Activated naive CD4-positive, alpha-beta T cell treated with anti-CD3 and anti-CD28 coated beads for 36 hours (primary cell): ENCODE data around the gene CASTOR1. TPM values are rescaled to one million over a fixed set of nuclear protein-coding genes. Genes with fewer than 3 reads are reported as not detected.

Source experiments
- CTCF ChIA-PET: fragments of 350-600 bp; sonication (Branson Sonifier 250); formaldehyde crosslinking; loops from one replicate; lab custom pipeline; 2021; ENCODE audit warnings: antibody characterized with exemption; lab: Charles Lee
- DNase-seq: peaks from one replicate; pipeline ENCODE4 v3.0.0-alpha.2; 2020
- H3K27ac Mint-ChIP-seq: one replicate; pipeline ENCODE4 v1.8.0; 2021; ENCODE audit warnings: mild to moderate bottlenecking, mixed read lengths
- H3K27me3 Mint-ChIP-seq: one replicate; pipeline ENCODE4 v1.8.0; 2021; ENCODE audit warnings: low read depth, mixed read lengths
- H3K36me3 Mint-ChIP-seq: one replicate; pipeline ENCODE4 v1.8.0; 2021; ENCODE audit warnings: low read depth, mixed read lengths
- H3K4me1 Mint-ChIP-seq: one replicate; pipeline ENCODE4 v1.8.0; 2021; ENCODE audit warnings: low read depth, mixed read lengths
- H3K4me3 Mint-ChIP-seq: one replicate; pipeline ENCODE4 v1.8.0; 2021; ENCODE audit warnings: mild to moderate bottlenecking, moderate library complexity, mixed read lengths
- H3K9me3 Mint-ChIP-seq: one replicate; pipeline ENCODE4 v1.8.0; 2021; ENCODE audit warnings: mixed read lengths
- intact Hi-C: fragments of 100-400 bp; cut with micrococcal nuclease; formaldehyde crosslinking; loops from one replicate; pipeline ENCODE4 v1.15.1; 2023
- total RNA-seq, 2 experiments: library from RNA; stranded (reverse); gene quantifications; one replicate each; pipeline ENCODE4 v1.2.3, GENCODE V29; 2021

Gene CASTOR1
- total RNA-seq, 2 experiments from 2014 or later: 2.1 to 3.8 TPM

- Mint-ChIP-seq H3K27me3 (no peaks in the 10 kb centered on the region), H3K9me3 (no peaks in the 10 kb centered on the region), H3K4me3 (peak overlapping the region; percentile 81), H3K27ac (peak overlapping the region; percentile 70), H3K36me3 (peaks cover 17% of the 10 kb centered on the region), H3K4me1 (peaks cover 43% of the 10 kb centered on the region)
- intact Hi-C loops: loop anchor here (1.0 to 2.0 kb wide), 3 partner anchors 19 to 97 kb away; partner anchors contain the start of genes MTFP1 and SF3A1
- DNase-seq: no peak
- CTCF ChIA-PET: interaction anchor here (1.0 to 2.6 kb wide), 4 partner anchors 19 to 207 kb away, joined by 3 to 19 read pairs (median 3); partner anchors contain the start of gene CASTOR1
These were observed 38.6 kb upstream of the CASTOR1 start for GRCh38 chr22:30327864-30328345.

DNA sequence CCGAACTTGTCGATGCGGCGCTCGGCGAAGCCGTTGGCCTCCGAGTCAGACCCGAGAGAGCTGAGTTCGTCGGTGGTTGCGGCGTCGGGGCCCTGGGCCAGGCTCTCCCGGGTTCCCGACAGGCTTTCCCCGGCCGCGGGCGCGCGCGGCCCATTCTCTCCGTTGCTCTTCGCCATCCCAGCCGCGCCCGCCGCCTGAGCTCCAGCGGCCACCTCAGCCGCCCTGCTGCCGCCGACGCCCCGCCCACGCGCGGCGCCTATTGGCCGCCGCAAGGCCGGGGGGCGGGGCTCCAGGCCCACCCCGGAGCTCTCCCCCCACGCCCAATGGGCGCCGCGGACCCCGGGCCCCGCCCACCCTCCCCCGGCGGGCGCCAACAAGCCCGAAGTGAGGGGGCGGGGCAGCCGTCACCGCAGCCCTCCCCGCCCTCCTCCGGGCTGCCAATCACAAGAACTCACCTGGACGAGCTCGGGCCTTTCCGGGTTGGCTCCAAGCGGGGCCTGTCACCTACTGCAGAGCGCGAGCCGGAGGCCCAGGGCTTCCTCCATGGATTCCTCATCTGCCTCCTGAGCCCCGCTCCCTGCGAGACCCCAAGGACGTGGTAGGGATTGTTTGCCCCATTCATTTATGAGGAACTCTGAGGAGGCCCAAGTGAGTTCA lies 37.5 kb upstream of the CASTOR1 start, which contains the start of gene TBC1D10A:
TBC1D10A (minus strand) TSS at position 236 of the 657 bp plus-strand sequence; CDS start at position 176, 60 bp downstream.
- H3K9me3 Mint-ChIP-seq: no peaks in the 10 kb centered on the region
- H3K27ac Mint-ChIP-seq: peak within 1 kb of the TSS; percentile 73
- peaks cover 46% of the 10 kb centered on the region for H3K4me1 Mint-ChIP-seq
- DNase-seq: peak; percentile 95
- no peaks in the 10 kb centered on the region for H3K27me3 Mint-ChIP-seq
- intact Hi-C loops: loop anchor here (1.0 to 2.0 kb wide), 5 partner anchors 20 to 98 kb away; partner anchors contain the start of genes CASTOR1, MTFP1 and SF3A1
- CTCF ChIA-PET: interaction anchor here (0.7 to 2.6 kb wide), 2 partner anchors 38 to 72 kb away, joined by 3 to 19 read pairs; partner anchors contain the start of gene CASTOR1
- H3K4me3 Mint-ChIP-seq: peak within 1 kb of the TSS; percentile 82
- peaks cover 9% of the 10 kb centered on the region for H3K36me3 Mint-ChIP-seq

DNA sequence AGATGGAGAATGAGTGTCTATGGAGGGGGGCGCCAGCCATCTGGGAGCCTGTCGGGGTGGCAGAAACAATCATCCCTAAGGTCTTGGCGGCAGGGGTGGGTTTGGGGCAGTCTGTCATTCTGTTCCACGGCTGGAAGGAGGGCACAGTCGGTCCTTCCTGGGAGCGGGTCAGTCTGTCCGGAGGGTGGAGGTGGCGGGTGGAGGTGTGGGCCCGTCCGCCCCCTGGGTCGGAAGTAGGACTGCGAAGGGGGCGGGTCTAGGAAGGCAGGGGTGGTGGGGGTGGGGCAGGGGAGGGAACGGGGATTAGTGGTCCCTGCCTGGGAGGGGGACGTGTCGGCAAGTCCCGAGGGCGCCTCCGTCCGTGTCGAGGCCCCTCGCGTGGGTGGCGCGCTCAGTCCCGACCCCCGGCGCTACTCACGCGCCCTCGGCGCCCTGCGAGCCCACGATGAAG lies 37.0 kb upstream of the CASTOR1 start:
- peaks cover 51% of the 10 kb centered on the region for H3K4me1 Mint-ChIP-seq

GRCh38 chr22:30325724-30326254 lies 36.5 kb upstream of the CASTOR1 start:
- Mint-ChIP-seq H3K9me3 (no peaks in the 10 kb centered on the region), H3K27ac (peak overlapping the region; percentile 73), H3K36me3 (peaks cover 7% of the 10 kb centered on the region), H3K4me1 (peaks cover 56% of the 10 kb centered on the region), H3K27me3 (no peaks in the 10 kb centered on the region), H3K4me3 (peak overlapping the region; percentile 82)
- CTCF ChIA-PET: interaction anchor here (0.6 to 4.2 kb wide), 4 partner anchors 19 to 655 kb away, joined by 3 to 30 read pairs (median 6); partner anchors contain the start of genes CASTOR1 and RNF215
- peak; percentile 31 for DNase-seq
- intact Hi-C loops: loop anchor here (1.0 to 2.0 kb wide), 3 partner anchors 20 to 99 kb away; partner anchors contain the start of genes CASTOR1 and MTFP1

More for the DNA sequence above, 37.0 kb upstream of the CASTOR1 start:
- DNase-seq: no peak
- H3K9me3 Mint-ChIP-seq: no peaks in the 10 kb centered on the region
- H3K27me3 Mint-ChIP-seq: no peaks in the 10 kb centered on the region
- CTCF ChIA-PET: interaction anchor here (1.0 to 4.2 kb wide), 3 partner anchors 38 to 61 kb away, joined by 3 to 30 read pairs (median 19); partner anchors contain the start of genes CASTOR1 and RNF215
- peaks cover 8% of the 10 kb centered on the region for H3K36me3 Mint-ChIP-seq
- peak overlapping the region; percentile 82 for H3K4me3 Mint-ChIP-seq
- intact Hi-C loops: loop anchor here (1.0 to 2.0 kb wide), 3 partner anchors 21 to 99 kb away; partner anchors contain the start of genes CASTOR1 and MTFP1
- H3K27ac Mint-ChIP-seq: peak overlapping the region; percentile 73

GRCh38 chr22:30325065-30325720 lies 35.9 kb upstream of the CASTOR1 start:
- intact Hi-C loops: no loop called here
- H3K36me3 Mint-ChIP-seq: peaks cover 4% of the 10 kb centered on the region

DNA sequence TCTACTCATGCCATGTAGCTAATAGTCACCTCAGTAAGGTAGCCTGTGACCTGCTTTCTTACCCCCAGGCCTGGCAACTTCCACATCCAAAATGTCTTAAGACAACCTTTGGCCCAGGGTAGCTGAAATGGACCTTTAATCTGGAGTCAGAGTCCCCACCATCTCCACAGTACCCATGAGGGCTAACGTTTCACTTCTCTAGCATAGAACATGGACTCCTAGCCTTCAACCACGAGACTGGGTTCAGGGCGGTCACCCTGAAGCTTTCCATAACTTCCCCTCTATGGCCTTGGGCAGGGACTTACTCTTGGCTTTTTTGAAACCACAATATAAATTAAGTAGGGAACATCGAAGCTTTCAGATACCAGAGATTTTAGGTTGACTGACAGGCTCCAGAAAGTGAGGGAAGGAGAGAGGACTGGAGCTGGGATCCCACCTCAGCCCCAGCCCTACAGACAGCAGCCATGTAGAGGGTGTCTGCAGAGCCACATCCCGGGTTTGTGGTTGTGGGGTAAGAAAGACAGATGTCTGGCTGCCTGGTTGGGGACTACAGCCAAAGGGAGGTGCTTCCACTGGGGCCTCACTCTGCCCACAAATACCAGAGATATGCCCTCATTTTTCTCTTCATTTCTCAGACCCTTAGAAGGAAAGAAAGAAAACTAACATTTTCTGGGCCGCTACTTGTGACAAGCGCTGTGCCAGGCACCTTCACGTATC lies 34.9 kb upstream of the CASTOR1 start:
- Mint-ChIP-seq H3K36me3 (peaks cover 4% of the 10 kb centered on the region), H3K27ac (peak overlapping the region; percentile 73), H3K4me3 (peak overlapping the region; percentile 82), H3K27me3 (no peaks in the 10 kb centered on the region), H3K4me1 (peaks cover 72% of the 10 kb centered on the region), H3K9me3 (no peaks in the 10 kb centered on the region)
- intact Hi-C loops: loop anchor here (1.0 kb wide), 2 partner anchors 8 to 12 kb away; no protein-coding TSS in a partner anchor
- peak; percentile 64 for DNase-seq
- CTCF ChIA-PET: interaction anchor here (0.5 to 4.2 kb wide), 7 partner anchors 10 to 62 kb away, joined by 3 to 30 read pairs (median 3); partner anchors contain the start of gene CASTOR1

More at GRCh38 chr22:30325065-30325720, 35.9 kb upstream of the CASTOR1 start:
- H3K4me3 Mint-ChIP-seq: peak overlapping the region; percentile 82
- DNase-seq: peak; percentile 36
- H3K4me1 Mint-ChIP-seq: peaks cover 62% of the 10 kb centered on the region
- no peaks in the 10 kb centered on the region for H3K9me3 Mint-ChIP-seq
- H3K27ac Mint-ChIP-seq: peak overlapping the region; percentile 73
- no peaks in the 10 kb centered on the region for H3K27me3 Mint-ChIP-seq
- CTCF ChIA-PET: interaction anchor here (0.6 to 4.2 kb wide), 5 partner anchors 11 to 655 kb away, joined by 3 to 30 read pairs (median 6); partner anchors contain the start of genes CASTOR1 and RNF215

- Mint-ChIP-seq H3K4me3 (no peak overlapping the region), H3K4me1 (peaks cover 81% of the 10 kb centered on the region), H3K36me3 (peaks cover 4% of the 10 kb centered on the region), H3K9me3 (no peaks in the 10 kb centered on the region), H3K27me3 (no peaks in the 10 kb centered on the region), H3K27ac (peak overlapping the region; percentile 39)
- CTCF ChIA-PET: interaction anchor here (0.5 to 4.2 kb wide), 7 partner anchors 10 to 698 kb away, joined by 3 to 30 read pairs (median 5); partner anchors contain the start of gene CASTOR1
- no peak for DNase-seq
- intact Hi-C loops: no loop called here
These were observed 33.9 kb upstream of the CASTOR1 start for GRCh38 chr22:30323246-30323645.

DNA sequence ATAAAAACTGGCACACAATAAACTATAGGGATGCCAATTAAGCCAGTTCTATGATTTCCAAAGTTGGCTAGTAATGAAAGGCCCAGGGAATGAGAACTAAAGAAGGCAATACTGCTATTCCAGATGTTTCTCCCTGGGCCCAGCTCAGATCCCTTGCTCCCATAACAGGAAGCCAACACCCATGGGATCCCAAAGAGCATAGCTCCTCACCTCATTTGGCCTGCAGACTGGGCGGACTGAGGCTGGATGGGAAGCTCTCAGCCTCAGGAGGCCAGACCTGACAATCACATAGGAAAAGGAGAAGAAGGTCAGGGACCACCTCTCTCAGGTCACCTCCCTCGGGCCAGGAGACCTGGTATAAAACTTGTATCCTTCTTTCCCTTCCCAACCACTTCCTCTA lies 32.2 kb upstream of the CASTOR1 start:
- intact Hi-C loops: no loop called here

GRCh38 chr22:30320021-30320556 lies 30.8 kb upstream of the CASTOR1 start:
- DNase-seq: no peak
- intact Hi-C loops: no loop called here
- CTCF ChIA-PET: interaction anchor here (0.6 to 1.2 kb wide), 3 partner anchors 32 to 66 kb away, joined by 3 read pairs; no protein-coding TSS in a partner anchor
- Mint-ChIP-seq H3K27me3 (no peaks in the 10 kb centered on the region), H3K4me1 (peaks cover 88% of the 10 kb centered on the region), H3K27ac (peak overlapping the region; percentile 23), H3K4me3 (no peak overlapping the region), H3K36me3 (peaks cover 5% of the 10 kb centered on the region), H3K9me3 (no peaks in the 10 kb centered on the region)

More for the DNA sequence above, 32.2 kb upstream of the CASTOR1 start:
- H3K4me3 Mint-ChIP-seq: no peak overlapping the region
- no peaks in the 10 kb centered on the region for H3K9me3 Mint-ChIP-seq
- CTCF ChIA-PET: interaction anchor here (1.0 kb wide), 1 partner anchor 34 kb away, joined by 3 read pairs; no protein-coding TSS in a partner anchor
- H3K36me3 Mint-ChIP-seq: peaks cover 4% of the 10 kb centered on the region
- peak overlapping the region; percentile 15 for H3K27ac Mint-ChIP-seq
- H3K4me1 Mint-ChIP-seq: peaks cover 84% of the 10 kb centered on the region
- DNase-seq: no peak
- H3K27me3 Mint-ChIP-seq: no peaks in the 10 kb centered on the region

- Mint-ChIP-seq H3K36me3 (peaks cover 4% of the 10 kb centered on the region), H3K9me3 (no peaks in the 10 kb centered on the region), H3K4me1 (peaks cover 88% of the 10 kb centered on the region), H3K27me3 (no peaks in the 10 kb centered on the region), H3K4me3 (no peak overlapping the region), H3K27ac (peak overlapping the region; percentile 23)
- CTCF ChIA-PET: interaction anchor here (0.7 to 7.3 kb wide), 4 partner anchors 16 to 67 kb away, joined by 3 to 30 read pairs (median 3); partner anchors contain the start of gene CASTOR1
- no peak for DNase-seq
- intact Hi-C loops: loop anchor here (10.0 kb wide), 1 partner anchor 286 kb away; the partner anchor contains the start of gene TCN2
These were observed 29.6 kb upstream of the CASTOR1 start for GRCh38 chr22:30318799-30319419.
